HepG2 (cell line): ENCODE measurements around the gene CCDC106. TPM values are rescaled to one million over a fixed set of nuclear protein-coding genes. Genes with fewer than 3 reads are reported as not detected.

Experiments used
- ATAC-seq: fragments of 200-7000 bp; cut with Tn5 transposase; 3 replicates; pipeline ENCODE4 v1.9.1; 2020; ENCODE audit warnings: mild to moderate bottlenecking, moderate library complexity
- BruUV-seq: library from RNA; stranded (reverse); fragments of 400-500 nt; replicated peaks from 2 replicates; lab custom pipeline; 2021; lab: Mats Ljungman, UMichigan
- CTCF ChIA-PET: fragments of 300-600 bp; formaldehyde crosslinking; extraction: SDS; loops from one replicate; lab custom pipeline; 2021; ENCODE audit warnings: low total read pairs, inconsistent platforms, low intra/inter-chr PET ratio; lab: Yijun Ruan, JAX
- POLR2A ChIA-PET: fragments of 350-600 bp; sonication (Branson Sonifier 250); formaldehyde crosslinking; loops from one replicate; lab custom pipeline; 2020; ENCODE audit warnings: antibody characterized with exemption, inconsistent platforms; lab: Yijun Ruan, JAX
- DNase-seq: peaks from one replicate; pipeline ENCODE4 v3.0.0-alpha.2; 2015; ENCODE audit warnings: low spot score
- FAIRE-seq: peaks from 3 replicates; lab custom pipeline; 2011; peaks lifted over from hg19 to GRCh38; lab: Jason Lieb, UNC
- H2AFZ ChIP-seq: one replicate; pipeline ENCODE4 v1.6.1; 2011; ENCODE audit warnings: low read length, inconsistent platforms
- H3K27ac ChIP-seq: fragments of 300-600 bp; 3 replicates; pipeline ENCODE4 v1.8.0; 2011; ENCODE audit warnings: mixed run types, mild to moderate bottlenecking, mixed read lengths, low read length, inconsistent platforms; ENCODE audit not compliant: insufficient read depth; ENCODE audit errors: extremely low read length
- H3K27me3 ChIP-seq, 2 experiments: fragments of 200-600 bp in 1 of 2; 2 replicates in 1 of 2; 3 replicates in 1 of 2; pipeline versions ENCODE4 v1.6.0 to v1.8.0; 2011; ENCODE audit warnings: low read length in 2 of 2, mild to moderate bottlenecking in 2 of 2, moderate library complexity in 2 of 2, inconsistent platforms in 1 of 2; ENCODE audit not compliant: insufficient read depth in 2 of 2, control insufficient read depth in 1 of 2
- H3K36me3 ChIP-seq, 2 experiments: fragments of 200-600 bp in 1 of 2; replicated peaks in 1 of 2; 2 replicates in 1 of 2; 3 replicates in 1 of 2; pipeline versions ENCODE4 v1.5.1 to v1.8.0; 2011; ENCODE audit warnings: low read length in 2 of 2, inconsistent platforms in 1 of 2; ENCODE audit not compliant: insufficient read depth in 2 of 2, control insufficient read depth in 1 of 2
- H3K4me1 ChIP-seq: 2 replicates; pipeline ENCODE4 v1.5.1; 2012; ENCODE audit warnings: low read length, inconsistent platforms; ENCODE audit not compliant: insufficient read depth
- H3K4me2 ChIP-seq: 2 replicates; pipeline ENCODE4 v1.6.0; 2011; ENCODE audit warnings: low read depth, low read length, inconsistent platforms
- H3K4me3 ChIP-seq, 3 experiments: fragments of 200-600 bp in 1 of 3; sonication (generic), shearing (Covaris generic) in 1 of 3; replicated peaks in 1 of 3; 2 replicates each; pipeline ENCODE4 v1.5.1; 2011 to 2016; ENCODE audit warnings: low read length in 3 of 3, inconsistent platforms in 2 of 3, low read depth in 2 of 3, mild to moderate bottlenecking in 2 of 3, control low read depth in 1 of 3, mixed read lengths in 1 of 3; ENCODE audit not compliant: insufficient read depth in 1 of 3
- H3K79me2 ChIP-seq: one replicate; pipeline ENCODE4 v1.6.1; 2011; ENCODE audit warnings: low read length, inconsistent platforms; ENCODE audit not compliant: insufficient read depth
- H3K9ac ChIP-seq: 2 replicates; pipeline ENCODE4 v1.6.0; 2011; ENCODE audit warnings: mild to moderate bottlenecking, low read depth, low read length, inconsistent platforms; ENCODE audit not compliant: insufficient read depth
- H3K9me3 ChIP-seq: 2 replicates; pipeline ENCODE4 v1.5.1; 2012; ENCODE audit warnings: mild to moderate bottlenecking, low read length
- H4K20me1 ChIP-seq: 2 replicates; pipeline ENCODE4 v1.6.0; 2011; ENCODE audit warnings: inconsistent platforms, mild to moderate bottlenecking, low read length, moderate library complexity; ENCODE audit not compliant: insufficient read depth
- CEBPZ ChIP-seq: IDR thresholded peaks from 2 replicates; pipeline ENCODE4 v1.6.1; 2012; ENCODE audit warnings: low read length, improper control_type of control experiment
- ESRRA ChIP-seq: sonication (generic); formaldehyde crosslinking; IDR thresholded peaks from 2 replicates; pipeline ENCODE4 v1.5.1; 2020; ENCODE audit warnings: mild to moderate bottlenecking, low read depth, missing genetic modification reagents
- GABPA ChIP-seq, 2 experiments: IDR thresholded peaks; 2 replicates each; pipeline ENCODE4 v1.6.1; 2011 to 2016; ENCODE audit warnings: low read depth in 2 of 2, low read length in 1 of 2, missing biosample characterization in 1 of 2, missing genetic modification characterization in 1 of 2
- POLR2A ChIP-seq, 2 experiments: IDR thresholded peaks; 2 replicates each; pipeline ENCODE4 v1.6.1; 2011; ENCODE audit warnings: low read depth in 2 of 2, low read length in 2 of 2, mild to moderate bottlenecking in 1 of 2, moderate library complexity in 1 of 2; ENCODE audit not compliant: insufficient read depth in 1 of 2
- RBFOX2 ChIP-seq: fragments of 200-400 bp; formaldehyde crosslinking; IDR thresholded peaks from 2 replicates; pipeline ENCODE4 v1.6.1; 2017; ENCODE audit warnings: low read depth, mild to moderate bottlenecking, low read length
- ZMYM3 ChIP-seq: sonication (generic); formaldehyde crosslinking; IDR thresholded peaks from 2 replicates; pipeline ENCODE4 v1.5.1; 2020; ENCODE audit warnings: mild to moderate bottlenecking, missing genetic modification reagents
- ZNF629 ChIP-seq: sonication (generic); formaldehyde crosslinking; conservative IDR thresholded peaks from 2 replicates; pipeline ENCODE4 v1.5.0; 2020; ENCODE audit warnings: missing genetic modification reagents
- WGBS: methylation state at CpG from one replicate; pipeline ENCODE4 v1.1.6; 2017; ENCODE audit warnings: low lambda C conversion rate; 5-methylcytosine and 5-hydroxymethylcytosine counted together
- in situ Hi-C: cut with HindIII; loops from 2 replicates; pipeline ENCODE4 v1.10.0; 2017; ENCODE audit warnings: low pct_unique_long_range_greater_than_20kb; ENCODE audit not compliant: extremely low pct_ligation_motif_present
- intact Hi-C: fragments of 100-400 bp; cut with micrococcal nuclease; formaldehyde crosslinking; loops from one replicate; pipeline ENCODE4 v1.10.0; 2022; ENCODE audit not compliant: unreplicated experiment
- polyA plus RNA-seq, 8 experiments: library from polyadenylated mRNA; depleted of rRNA in 3 of 8; stranded (reverse) in 7 of 8; unstranded in 1 of 8; fragments of >200 nt; fragmentation: Illumina TruSeq in 4 of 8; extraction: Trizol in 4 of 8; gene quantifications; 2 replicates each; pipeline versions ENCODE4 v1.2.1 to v1.2.3, GENCODE V29; 2011 to 2016; ENCODE audit warnings: low read depth in 4 of 8, missing spikeins in 1 of 8, mixed read lengths in 1 of 8; ENCODE audit not compliant: insufficient read depth in 1 of 8
- total RNA-seq, 5 experiments: library from RNA; depleted of rRNA; stranded (reverse); fragments of >200 nt; fragmentation: Illumina TruSeq; extraction: Trizol; gene quantifications; 2 replicates each; pipeline ENCODE4 v1.2.3, GENCODE V29; 2016; ENCODE audit warnings: low read depth in 1 of 5
- TF ChIP-seq, protein P1 (sequence below): sonication (generic); formaldehyde crosslinking; IDR thresholded peaks from 2 replicates; pipeline ENCODE4 v1.4.0; 2020; ENCODE audit warnings: missing genetic modification reagents

Gene CCDC106
- total and polyA plus RNA-seq, 2 of the 13 experiments (the other 11 are each of a cell fraction or from before 2014, with no cell fraction given), result 4.7 to 8.8 TPM

GRCh38 chr19:55678121-55678671 lies 30.2 kb downstream of the CCDC106 start:
- H2AFZ ChIP-seq, result no peak overlapping the region
- H3K4me1 ChIP-seq, result peaks cover 64% of the 10 kb centered on the region
- no TSS peak for BruUV-seq
- in situ Hi-C loops, result no loop called here
- H3K36me3 ChIP-seq, result peaks cover 24 to 52% of the 10 kb centered on the region in 2 experiments; a peak in 4 of 5 replicates
- POLR2A ChIA-PET, result no interaction called here
- H3K4me3 ChIP-seq, result peak overlapping the region in 1 of 3 experiments; percentile 89; a peak in 2 of 6 replicates
- H3K4me2 ChIP-seq, result peak overlapping the region; percentile 64; the same call in 1 of the 2 replicates
- H3K9ac ChIP-seq, result peak overlapping the region; percentile 94; the same call in 1 of the 2 replicates
- ATAC-seq (no peak), FAIRE-seq (no peak), DNase-seq (no peak)
- CTCF ChIA-PET, result interaction anchor here (0.6 kb wide), 1 partner anchor 274 kb away, joined by 3 read pairs; no protein-coding TSS in a partner anchor
- H3K9me3 ChIP-seq, result no peaks in the 10 kb centered on the region
- H3K27ac ChIP-seq, result peak overlapping the region; percentile 58
- peaks cover 4% of the 10 kb centered on the region; the same call in 1 of the 2 replicates for H4K20me1 ChIP-seq
- peaks cover 60% of the 10 kb centered on the region for H3K79me2 ChIP-seq
- no peaks in the 10 kb centered on the region; a peak in 1 of 5 replicates for H3K27me3 ChIP-seq
- 94% methylated on average over 20 of the region's 21 CpGs for WGBS
- intact Hi-C loops, result no loop called here
- TF ChIP-seq GABPA (IDR thresholded peaks at IDR 0.05; ENCODE audit: low read depth, low read length), result 0 out of 2 replicates have a peak, but pooled peaks have one; percentile 13
- TF ChIP-seq GABPA (CRISPR knock-in tag; IDR thresholded peaks at IDR 0.05; ENCODE audit: low read depth), result no peak
- TF ChIP-seq RBFOX2, result peak; percentile 26; the same call in 1 of the 2 replicates
- TF ChIP-seq ZMYM3, result 0 out of 2 replicates have a peak, but pooled peaks have one; percentile 44
- 0 out of 4 replicates have a peak, but pooled peaks of 1 of the 2 experiments have one; percentile 16 for TF ChIP-seq POLR2A (IDR thresholded peaks at IDR 0.05; ENCODE audit: insufficient read depth in 1 of 2, low read depth in 2 of 2, low read length in 2 of 2)
- TF ChIP-seq ZNF629, result peak; percentile 52
- 0 out of 2 replicates have a peak, but pooled peaks have one; percentile 12 for TF ChIP-seq ESRRA (CRISPR knock-in tag)
- TF ChIP-seq, protein P1, sequence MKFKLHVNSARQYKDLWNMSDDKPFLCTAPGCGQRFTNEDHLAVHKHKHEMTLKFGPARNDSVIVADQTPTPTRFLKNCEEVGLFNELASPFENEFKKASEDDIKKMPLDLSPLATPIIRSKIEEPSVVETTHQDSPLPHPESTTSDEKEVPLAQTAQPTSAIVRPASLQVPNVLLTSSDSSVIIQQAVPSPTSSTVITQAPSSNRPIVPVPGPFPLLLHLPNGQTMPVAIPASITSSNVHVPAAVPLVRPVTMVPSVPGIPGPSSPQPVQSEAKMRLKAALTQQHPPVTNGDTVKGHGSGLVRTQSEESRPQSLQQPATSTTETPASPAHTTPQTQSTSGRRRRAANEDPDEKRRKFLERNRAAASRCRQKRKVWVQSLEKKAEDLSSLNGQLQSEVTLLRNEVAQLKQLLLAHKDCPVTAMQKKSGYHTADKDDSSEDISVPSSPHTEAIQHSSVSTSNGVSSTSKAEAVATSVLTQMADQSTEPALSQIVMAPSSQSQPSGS, result no peak
- no peak for TF ChIP-seq CEBPZ
